ENCODE data around the gene SLC7A9.

DNA sequence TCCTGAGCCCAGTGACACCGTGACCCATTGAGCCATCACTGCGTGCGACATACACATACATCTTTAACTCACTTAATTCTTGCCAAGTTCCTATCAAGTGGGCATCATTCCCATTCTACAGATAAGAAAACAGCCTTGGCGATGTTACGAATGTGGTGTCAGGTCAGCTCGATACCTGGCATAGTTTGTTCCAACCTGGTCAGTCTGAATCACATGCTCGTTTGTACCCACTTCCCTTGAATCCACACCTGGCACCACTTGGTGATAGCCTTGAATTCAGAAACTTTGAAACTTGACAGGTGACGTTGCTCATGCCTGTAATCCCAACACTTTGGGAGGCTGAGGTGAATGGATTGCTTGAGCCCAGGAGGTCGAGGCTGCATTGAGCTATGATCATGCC lies 59.1 kb downstream of the SLC7A9 start:
- TF ChIP-seq, protein P1, sequence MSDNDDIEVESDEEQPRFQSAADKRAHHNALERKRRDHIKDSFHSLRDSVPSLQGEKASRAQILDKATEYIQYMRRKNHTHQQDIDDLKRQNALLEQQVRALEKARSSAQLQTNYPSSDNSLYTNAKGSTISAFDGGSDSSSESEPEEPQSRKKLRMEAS (IDR thresholded peaks at IDR 0.05): no peak
- TF ChIP-seq BHLHE40 (IDR thresholded peaks at IDR 0.05; ENCODE audit: low read depth, low read length) (no peak), CHD4 (IDR thresholded peaks at IDR 0.05; ENCODE audit: borderline replicate concordance) (no peak), POLR2A (IDR thresholded peaks at IDR 0.05; ENCODE audit: low read length) (no peak), PHF8 (IDR thresholded peaks at IDR 0.05; ENCODE audit: borderline replicate concordance, low read depth) (no peak), JUNB (IDR thresholded peaks at IDR 0.05) (no peak), ESRRA (IDR thresholded peaks at IDR 0.05; ENCODE audit: borderline replicate concordance, low read length) (no peak), ZC3H11A (IDR thresholded peaks at IDR 0.05) (no peak)
- TF ChIP-seq, protein P2, sequence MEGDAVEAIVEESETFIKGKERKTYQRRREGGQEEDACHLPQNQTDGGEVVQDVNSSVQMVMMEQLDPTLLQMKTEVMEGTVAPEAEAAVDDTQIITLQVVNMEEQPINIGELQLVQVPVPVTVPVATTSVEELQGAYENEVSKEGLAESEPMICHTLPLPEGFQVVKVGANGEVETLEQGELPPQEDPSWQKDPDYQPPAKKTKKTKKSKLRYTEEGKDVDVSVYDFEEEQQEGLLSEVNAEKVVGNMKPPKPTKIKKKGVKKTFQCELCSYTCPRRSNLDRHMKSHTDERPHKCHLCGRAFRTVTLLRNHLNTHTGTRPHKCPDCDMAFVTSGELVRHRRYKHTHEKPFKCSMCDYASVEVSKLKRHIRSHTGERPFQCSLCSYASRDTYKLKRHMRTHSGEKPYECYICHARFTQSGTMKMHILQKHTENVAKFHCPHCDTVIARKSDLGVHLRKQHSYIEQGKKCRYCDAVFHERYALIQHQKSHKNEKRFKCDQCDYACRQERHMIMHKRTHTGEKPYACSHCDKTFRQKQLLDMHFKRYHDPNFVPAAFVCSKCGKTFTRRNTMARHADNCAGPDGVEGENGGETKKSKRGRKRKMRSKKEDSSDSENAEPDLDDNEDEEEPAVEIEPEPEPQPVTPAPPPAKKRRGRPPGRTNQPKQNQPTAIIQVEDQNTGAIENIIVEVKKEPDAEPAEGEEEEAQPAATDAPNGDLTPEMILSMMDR (IDR thresholded peaks at IDR 0.05): no peak
- TF ChIP-seq, protein P3, sequence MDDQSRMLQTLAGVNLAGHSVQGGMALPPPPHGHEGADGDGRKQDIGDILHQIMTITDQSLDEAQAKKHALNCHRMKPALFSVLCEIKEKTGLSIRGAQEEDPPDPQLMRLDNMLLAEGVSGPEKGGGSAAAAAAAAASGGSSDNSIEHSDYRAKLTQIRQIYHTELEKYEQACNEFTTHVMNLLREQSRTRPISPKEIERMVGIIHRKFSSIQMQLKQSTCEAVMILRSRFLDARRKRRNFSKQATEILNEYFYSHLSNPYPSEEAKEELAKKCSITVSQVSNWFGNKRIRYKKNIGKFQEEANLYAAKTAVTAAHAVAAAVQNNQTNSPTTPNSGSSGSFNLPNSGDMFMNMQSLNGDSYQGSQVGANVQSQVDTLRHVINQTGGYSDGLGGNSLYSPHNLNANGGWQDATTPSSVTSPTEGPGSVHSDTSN (IDR thresholded peaks at IDR 0.05): no peak
